ENCODE measurements around the gene ATP4A. TPM values are rescaled to one million over a fixed set of nuclear protein-coding genes. Genes with fewer than 3 reads are reported as not detected.
A peak's percentile ranks its signal among the peaks of the same experiment; 100 is the strongest.

ATP4A gene
- total and polyA plus RNA-seq, 9 of the 15 experiments (the other 6 are each of a cell fraction or from before 2014, with no cell fraction given): 0.15 TPM; not detected in 8

DNA sequence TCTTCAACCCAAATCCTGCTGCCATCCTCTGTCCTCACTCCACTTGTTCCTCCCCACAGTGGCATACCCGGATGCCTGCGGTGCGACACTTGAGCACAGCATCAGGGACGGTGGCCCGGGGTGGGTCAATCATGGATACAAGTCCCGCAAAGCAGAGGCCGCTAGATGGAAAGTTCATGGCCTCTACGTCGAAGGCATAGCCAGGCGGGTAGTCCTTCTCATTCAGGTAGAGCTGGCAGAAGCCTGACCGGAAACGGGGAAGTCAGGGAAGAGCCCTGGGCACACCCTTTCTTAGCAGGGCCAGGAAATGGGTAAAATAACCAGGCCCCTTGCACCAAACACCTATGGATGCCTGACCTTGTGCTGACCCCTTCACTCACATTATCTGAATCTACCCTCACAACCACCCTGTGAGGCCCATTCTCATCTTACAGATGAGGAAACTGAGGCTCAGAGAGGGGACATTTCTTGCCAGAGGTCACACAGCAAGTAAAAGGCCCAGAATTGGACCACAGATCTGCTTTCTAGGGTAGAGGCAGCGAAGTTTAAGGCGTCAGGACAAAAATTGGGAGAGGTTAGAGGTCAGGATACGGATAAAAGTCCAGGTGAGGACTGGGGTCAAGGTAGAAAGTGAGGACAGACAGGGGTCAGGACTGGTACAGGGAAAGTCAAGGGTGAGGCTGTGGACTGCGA, 6.5 kb downstream of the ATP4A start:
- intact Hi-C loops (cut with micrococcal nuclease): loop anchor here (5.0 kb wide), 3 partner anchors 35 to 375 kb away; partner anchors contain the start of gene ETV2
- POLR2A ChIA-PET: interaction anchor here (0.5 to 1.0 kb wide), 3 partner anchors 77 to 370 kb away, joined by 3 read pairs; no protein-coding TSS in a partner anchor
- H3K4me2 ChIP-seq (ENCODE audit: insufficient read depth, low read length): peak overlapping the region; percentile 91

More for the DNA sequence above, 6.5 kb downstream of the ATP4A start:
- no peaks in the 10 kb centered on the region for H3K36me3 ChIP-seq (ENCODE audit: control insufficient read depth, insufficient read depth, low read length)
- CTCF ChIA-PET (ENCODE audit: low intra/inter-chr PET ratio): interaction anchor here (0.7 kb wide), 1 partner anchor 140 kb away, joined by 3 read pairs; no protein-coding TSS in a partner anchor
- DNase-seq (ENCODE audit: extremely low read depth in 1 of 4, low spot score in 3 of 4): no peak
- peaks cover 7% of the 10 kb centered on the region; the same call in 1 of the 2 replicates for H4K20me1 ChIP-seq (replicated peaks; ENCODE audit: control insufficient read depth, insufficient read depth, low read length)
- no peak overlapping the region for H3K4me3 ChIP-seq
- H3K27ac ChIP-seq (ENCODE audit: extremely low read depth, low read depth, low read length): no peak overlapping the region
- H3K27me3 ChIP-seq (ENCODE audit: control insufficient read depth in 2 of 2, insufficient read depth in 2 of 2, low read length in 2 of 2): peaks cover 23 to 44% of the 10 kb centered on the region in 2 experiments; a peak in 4 of 5 replicates
- H3K9me3 ChIP-seq (replicated peaks; ENCODE audit: control insufficient read depth, insufficient read depth, low read depth, low read length): no peaks in the 10 kb centered on the region; the same call in 1 of the 2 replicates
- peak overlapping the region; percentile 85 for H2AFZ ChIP-seq (ENCODE audit: low read depth, low read length)
- BruUV-seq (replicated peaks): no TSS peak
- no peak for ATAC-seq
- 84% methylated on average over 16 of the region's 16 CpGs for WGBS (ENCODE audit: insufficient coverage, low coverage, missing lambda C conversion rate)
- in situ Hi-C loops (cut with MboI): no loop called here
- H3K79me2 ChIP-seq (ENCODE audit: control insufficient read depth, insufficient read depth, low read length): no peaks in the 10 kb centered on the region
- peak overlapping the region in 1 of 2 experiments; percentile 80; a peak in 3 of 4 replicates for H3K9ac ChIP-seq (ENCODE audit: insufficient read depth in 1 of 2, low read depth in 2 of 2, low read length in 2 of 2)
- peaks cover 3% of the 10 kb centered on the region for H3K9me1 ChIP-seq (ENCODE audit: control insufficient read depth, insufficient read depth, low read length)
- no peak for FAIRE-seq
- TF ChIP-seq MCM5 (IDR thresholded peaks at IDR 0.05; ENCODE audit: low read depth) (no peak), FOXM1 (IDR thresholded peaks at IDR 0.05; ENCODE audit: low read depth) (no peak), FOXM1 (CRISPR knock-in tag; IDR thresholded peaks at IDR 0.05; ENCODE audit: low read depth) (no peak), HNRNPL (IDR thresholded peaks at IDR 0.05; ENCODE audit: low read depth, low read length) (no peak), BCOR (IDR thresholded peaks at IDR 0.05) (peak; percentile 69; the same call in 1 of the 2 replicates), ZFP36 (IDR thresholded peaks at IDR 0.05; ENCODE audit: low read depth, low read length, partially characterized antibody) (peak; percentile 48), ZNF121 (CRISPR knock-in tag; conservative IDR thresholded peaks at IDR 0.05) (peak; percentile 71), ZNF3 (CRISPR knock-in tag; IDR thresholded peaks at IDR 0.05) (no peak), PHF8 (IDR thresholded peaks at IDR 0.05; ENCODE audit: borderline replicate concordance, low read length) (no peak), ZNF143 (CRISPR knock-in tag; IDR thresholded peaks at IDR 0.05) (no peak), JUN (IDR thresholded peaks at IDR 0.05; ENCODE audit: borderline replicate concordance, low read depth, low read length) (no peak), JUN (CRISPR knock-in tag; IDR thresholded peaks at IDR 0.05; ENCODE audit: borderline replicate concordance) (no peak), RBM25 (IDR thresholded peaks at IDR 0.05; ENCODE audit: low read depth, low read length, severe bottlenecking) (peak; percentile 40), MTA3 (IDR thresholded peaks at IDR 0.05; ENCODE audit: borderline replicate concordance) (no peak), NFE2L1 (tag; IDR thresholded peaks at IDR 0.05; ENCODE audit: borderline replicate concordance, low read depth) (no peak), ZNF586 (CRISPR knock-in tag; conservative IDR thresholded peaks at IDR 0.05) (no peak), POLR3A (IDR thresholded peaks at IDR 0.05; ENCODE audit: borderline replicate concordance, extremely low read depth, insufficient read depth, insufficient read length) (no peak), ESRRA (IDR thresholded peaks at IDR 0.05; ENCODE audit: borderline replicate concordance, low read depth) (peak; percentile 34; the same call in 1 of the 2 replicates)
- TF ChIP-seq, protein P1, sequence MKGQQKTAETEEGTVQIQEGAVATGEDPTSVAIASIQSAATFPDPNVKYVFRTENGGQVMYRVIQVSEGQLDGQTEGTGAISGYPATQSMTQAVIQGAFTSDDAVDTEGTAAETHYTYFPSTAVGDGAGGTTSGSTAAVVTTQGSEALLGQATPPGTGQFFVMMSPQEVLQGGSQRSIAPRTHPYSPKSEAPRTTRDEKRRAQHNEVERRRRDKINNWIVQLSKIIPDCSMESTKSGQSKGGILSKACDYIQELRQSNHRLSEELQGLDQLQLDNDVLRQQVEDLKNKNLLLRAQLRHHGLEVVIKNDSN (CRISPR knock-in tag; IDR thresholded peaks at IDR 0.05): no peak
- TF ChIP-seq, protein P2, sequence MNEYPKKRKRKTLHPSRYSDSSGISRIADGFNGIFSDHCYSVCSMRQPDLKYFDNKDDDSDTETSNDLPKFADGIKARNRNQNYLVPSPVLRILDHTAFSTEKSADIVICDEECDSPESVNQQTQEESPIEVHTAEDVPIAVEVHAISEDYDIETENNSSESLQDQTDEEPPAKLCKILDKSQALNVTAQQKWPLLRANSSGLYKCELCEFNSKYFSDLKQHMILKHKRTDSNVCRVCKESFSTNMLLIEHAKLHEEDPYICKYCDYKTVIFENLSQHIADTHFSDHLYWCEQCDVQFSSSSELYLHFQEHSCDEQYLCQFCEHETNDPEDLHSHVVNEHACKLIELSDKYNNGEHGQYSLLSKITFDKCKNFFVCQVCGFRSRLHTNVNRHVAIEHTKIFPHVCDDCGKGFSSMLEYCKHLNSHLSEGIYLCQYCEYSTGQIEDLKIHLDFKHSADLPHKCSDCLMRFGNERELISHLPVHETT (CRISPR knock-in tag; conservative IDR thresholded peaks at IDR 0.05 in 1 of 2, IDR thresholded peaks at IDR 0.05 in 1 of 2): no peak
- H3K4me1 ChIP-seq (replicated peaks in 1 of 2; ENCODE audit: control insufficient read depth in 2 of 2, insufficient read depth in 2 of 2, low read length in 2 of 2): peaks cover 4 to 46% of the 10 kb centered on the region in 2 experiments; a peak in 3 of 5 replicates

Data from K562 (cell line).